Activated naive CD8-positive, alpha-beta T cell (primary cell): ENCODE measurements around the gene FAM83G.
"Not testable (repeated sequence)": the region's sequence is repeated elsewhere in the genome, so short reads cannot be mapped to it uniquely, and the experiment has no call there.

ENCODE experiments used
- H3K27ac Mint-ChIP-seq: one replicate; pipeline ENCODE4 v1.8.0; 2021; ENCODE audit warnings: mixed read lengths
- H3K27me3 Mint-ChIP-seq: one replicate; pipeline ENCODE4 v1.8.0; 2021; ENCODE audit warnings: mixed read lengths
- H3K36me3 Mint-ChIP-seq: one replicate; pipeline ENCODE4 v1.8.0; 2021; ENCODE audit warnings: mixed read lengths
- H3K4me1 Mint-ChIP-seq: one replicate; pipeline ENCODE4 v1.8.0; 2021; ENCODE audit warnings: low read depth, mixed read lengths
- H3K4me3 Mint-ChIP-seq: one replicate; pipeline ENCODE4 v1.8.0; 2021; ENCODE audit warnings: mild to moderate bottlenecking, mixed read lengths
- H3K9me3 Mint-ChIP-seq: one replicate; pipeline ENCODE4 v1.8.0; 2021; ENCODE audit warnings: low read depth, mixed read lengths

The FAM83G gene, protein sequence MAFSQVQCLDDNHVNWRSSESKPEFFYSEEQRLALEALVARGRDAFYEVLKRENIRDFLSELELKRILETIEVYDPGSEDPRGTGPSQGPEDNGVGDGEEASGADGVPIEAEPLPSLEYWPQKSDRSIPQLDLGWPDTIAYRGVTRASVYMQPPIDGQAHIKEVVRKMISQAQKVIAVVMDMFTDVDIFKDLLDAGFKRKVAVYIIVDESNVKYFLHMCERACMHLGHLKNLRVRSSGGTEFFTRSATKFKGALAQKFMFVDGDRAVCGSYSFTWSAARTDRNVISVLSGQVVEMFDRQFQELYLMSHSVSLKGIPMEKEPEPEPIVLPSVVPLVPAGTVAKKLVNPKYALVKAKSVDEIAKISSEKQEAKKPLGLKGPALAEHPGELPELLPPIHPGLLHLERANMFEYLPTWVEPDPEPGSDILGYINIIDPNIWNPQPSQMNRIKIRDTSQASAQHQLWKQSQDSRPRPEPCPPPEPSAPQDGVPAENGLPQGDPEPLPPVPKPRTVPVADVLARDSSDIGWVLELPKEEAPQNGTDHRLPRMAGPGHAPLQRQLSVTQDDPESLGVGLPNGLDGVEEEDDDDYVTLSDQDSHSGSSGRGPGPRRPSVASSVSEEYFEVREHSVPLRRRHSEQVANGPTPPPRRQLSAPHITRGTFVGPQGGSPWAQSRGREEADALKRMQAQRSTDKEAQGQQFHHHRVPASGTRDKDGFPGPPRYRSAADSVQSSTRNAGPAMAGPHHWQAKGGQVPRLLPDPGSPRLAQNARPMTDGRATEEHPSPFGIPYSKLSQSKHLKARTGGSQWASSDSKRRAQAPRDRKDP

DNA sequence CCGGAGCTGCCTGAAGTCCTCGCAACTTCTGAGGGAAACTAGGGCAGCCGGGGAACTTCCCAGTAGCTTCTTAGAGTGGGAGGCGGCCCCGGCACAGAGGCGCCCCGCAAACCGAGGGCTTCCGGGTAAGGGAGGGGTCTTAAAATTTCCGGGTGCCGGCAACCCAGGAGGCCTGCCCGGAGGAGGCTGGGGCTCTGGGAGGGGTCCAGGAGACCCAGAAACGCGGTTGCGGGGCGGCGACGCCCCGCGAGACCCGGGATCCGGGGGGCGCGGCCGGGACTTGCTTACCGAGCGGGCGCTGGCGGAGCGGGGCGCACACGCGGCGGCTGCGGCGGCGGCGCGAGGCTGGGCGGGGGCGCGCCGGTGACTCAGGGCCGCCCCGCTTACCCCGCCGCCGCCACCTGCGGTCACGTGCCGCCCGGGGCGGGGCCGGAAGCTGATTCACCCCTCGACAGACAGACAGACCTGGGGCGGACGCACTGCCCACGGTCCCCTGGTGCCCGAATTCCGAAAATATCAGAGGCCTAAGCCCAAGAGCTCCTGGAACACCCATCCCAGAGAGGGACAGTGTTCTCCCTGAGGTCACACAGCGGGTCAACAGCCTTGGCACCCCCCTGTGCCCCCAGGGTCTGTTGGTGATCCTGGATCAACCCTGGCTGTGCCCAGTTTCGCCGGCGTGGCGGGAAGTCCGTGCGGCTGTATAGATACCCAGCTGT, at the start of gene FAM83G:
Gene FAM83G, minus strand, starts transcription at position 344 of the 716 bp plus-strand sequence. CDS start 723 bp downstream, outside the sequence.
- Mint-ChIP-seq H3K9me3 (no peaks in the 10 kb centered on the region), H3K36me3 (no peaks in the 10 kb centered on the region), H3K27ac (peak within 1 kb of the TSS; percentile 88), H3K4me1 (peaks cover 30% of the 10 kb centered on the region), H3K4me3 (peak within 1 kb of the TSS; percentile 91), H3K27me3 (no peaks in the 10 kb centered on the region)

DNA sequence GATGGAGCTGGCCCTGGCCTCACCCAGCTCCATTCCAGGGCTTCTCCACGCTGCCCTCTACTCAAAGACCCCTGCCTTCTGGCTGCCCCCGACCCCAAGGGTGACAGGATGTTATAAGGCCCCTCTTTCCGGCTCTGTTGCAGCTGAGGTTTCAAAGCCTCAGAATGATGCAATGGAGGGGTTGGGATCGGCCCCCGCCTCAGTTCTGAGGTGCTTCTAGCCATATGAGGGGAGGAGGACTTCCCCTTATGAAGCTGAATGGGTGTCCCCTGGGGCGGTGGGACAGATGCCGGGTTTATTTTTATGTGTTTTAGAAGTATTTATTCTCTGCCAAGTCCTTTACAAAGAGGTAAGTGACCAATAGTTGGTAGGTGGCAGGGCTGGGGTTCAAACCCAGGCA, 44.3 kb upstream of the FAM83G start:
- not testable (repeated sequence) for H3K9me3 Mint-ChIP-seq, H3K27ac Mint-ChIP-seq, H3K4me3 Mint-ChIP-seq, H3K36me3 Mint-ChIP-seq, H3K4me1 Mint-ChIP-seq, H3K27me3 Mint-ChIP-seq

DNA sequence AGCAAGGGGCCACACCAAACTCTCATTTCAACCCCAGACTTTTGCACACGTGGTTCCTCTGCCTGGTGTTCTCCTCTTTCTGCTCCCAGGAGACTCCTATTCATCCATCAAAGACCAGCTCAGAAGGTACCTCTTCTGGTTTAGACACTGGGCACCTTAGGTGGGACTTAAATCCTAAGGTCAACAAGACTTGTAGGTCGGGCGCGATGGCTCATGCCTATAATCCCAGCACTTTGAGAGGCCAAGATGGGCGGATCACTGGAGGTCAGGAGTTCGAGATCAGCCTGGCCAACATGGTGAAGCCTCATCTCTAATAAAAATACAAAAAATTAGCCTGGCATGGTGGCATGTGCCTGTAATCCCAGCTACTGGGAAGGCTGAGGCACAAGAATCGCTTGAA, 42.9 kb upstream of the FAM83G start:
- not testable (repeated sequence) for H3K27ac Mint-ChIP-seq, H3K9me3 Mint-ChIP-seq, H3K27me3 Mint-ChIP-seq, H3K4me1 Mint-ChIP-seq, H3K4me3 Mint-ChIP-seq, H3K36me3 Mint-ChIP-seq

DNA sequence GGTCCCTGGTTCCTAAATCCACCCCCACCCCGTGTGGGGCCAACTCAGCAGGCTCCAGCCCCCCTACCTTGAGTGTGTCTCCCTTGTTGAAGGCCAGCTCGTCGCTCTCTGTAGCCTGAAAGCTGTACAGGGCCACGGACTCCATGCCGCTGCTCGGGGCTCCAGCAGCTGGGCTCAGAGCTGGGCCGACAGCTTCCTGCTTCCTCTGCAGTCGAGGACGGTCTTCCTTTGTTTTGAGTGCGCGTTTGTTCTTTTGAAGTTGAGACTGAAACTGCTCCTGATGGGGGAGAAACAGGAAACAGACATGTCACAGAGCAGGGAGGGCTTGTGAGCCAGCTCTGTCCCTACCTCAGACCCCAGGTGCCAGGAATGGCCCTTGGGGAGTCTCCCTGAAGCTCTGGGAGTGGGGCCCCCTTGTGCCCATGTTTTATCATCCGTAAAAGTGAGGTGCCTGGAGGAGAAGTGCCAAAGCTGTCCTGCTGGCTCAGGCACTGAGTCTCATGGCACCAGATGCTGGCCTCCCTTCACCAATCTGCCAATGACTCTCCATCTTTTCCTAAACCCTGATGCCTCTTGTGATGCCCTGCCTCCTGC, 42.3 kb upstream of the FAM83G start, which contains the start of gene GRAP:
Gene GRAP, minus strand, starts transcription at position 176 of the 594 bp plus-strand sequence. Its CDS starts 31 bp downstream, at position 145.
- not testable (repeated sequence) for H3K27me3 Mint-ChIP-seq, H3K4me3 Mint-ChIP-seq, H3K4me1 Mint-ChIP-seq

DNA sequence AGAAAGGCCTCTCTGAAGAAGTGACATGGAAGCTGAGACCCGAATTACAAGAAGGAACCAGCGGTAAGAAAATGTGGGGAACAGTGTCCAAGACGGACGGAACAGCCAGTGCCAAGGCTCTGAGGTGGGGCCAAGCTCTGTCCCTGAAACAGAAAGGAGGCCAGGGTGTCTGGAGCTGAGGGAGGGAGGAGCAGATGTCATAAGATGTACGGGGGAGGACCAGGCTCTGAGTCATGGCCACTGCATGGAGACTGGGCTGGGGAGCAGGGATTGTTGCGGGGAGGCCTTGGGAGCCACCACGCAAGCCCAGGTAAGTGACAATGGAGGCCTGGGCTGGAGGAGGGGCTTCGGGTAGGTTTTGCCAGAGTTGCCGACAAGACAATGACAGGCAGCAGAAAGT, 40.1 kb upstream of the FAM83G start:
- not testable (repeated sequence) for H3K4me1 Mint-ChIP-seq, H3K36me3 Mint-ChIP-seq, H3K27me3 Mint-ChIP-seq, H3K9me3 Mint-ChIP-seq, H3K27ac Mint-ChIP-seq, H3K4me3 Mint-ChIP-seq

More for the DNA sequence above, 42.3 kb upstream of the FAM83G start, which contains the start of gene GRAP:
- not testable (repeated sequence) for H3K9me3 Mint-ChIP-seq, H3K36me3 Mint-ChIP-seq, H3K27ac Mint-ChIP-seq

DNA sequence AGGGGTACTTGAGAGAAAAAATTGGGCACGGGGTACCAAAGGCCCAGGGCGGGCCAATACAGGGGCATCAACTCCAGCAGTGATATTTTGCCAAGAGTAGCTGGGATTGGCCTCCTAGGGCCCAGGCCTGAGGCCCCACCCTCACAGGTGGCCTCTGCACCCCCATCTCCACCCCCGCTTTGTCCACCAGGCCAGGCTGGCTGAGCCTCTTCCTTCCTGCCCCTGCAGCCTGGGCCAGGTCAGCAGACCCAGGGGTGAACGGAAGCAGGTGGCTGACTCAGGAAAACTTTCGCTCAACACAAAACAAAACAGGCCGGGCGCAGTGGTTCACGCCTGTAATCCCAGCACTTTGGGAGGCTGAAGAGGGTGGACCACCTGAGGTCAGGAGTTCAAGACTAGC, 38.5 kb upstream of the FAM83G start:
- H3K9me3 Mint-ChIP-seq, H3K27me3 Mint-ChIP-seq, H3K27ac Mint-ChIP-seq: not testable (repeated sequence)

DNA sequence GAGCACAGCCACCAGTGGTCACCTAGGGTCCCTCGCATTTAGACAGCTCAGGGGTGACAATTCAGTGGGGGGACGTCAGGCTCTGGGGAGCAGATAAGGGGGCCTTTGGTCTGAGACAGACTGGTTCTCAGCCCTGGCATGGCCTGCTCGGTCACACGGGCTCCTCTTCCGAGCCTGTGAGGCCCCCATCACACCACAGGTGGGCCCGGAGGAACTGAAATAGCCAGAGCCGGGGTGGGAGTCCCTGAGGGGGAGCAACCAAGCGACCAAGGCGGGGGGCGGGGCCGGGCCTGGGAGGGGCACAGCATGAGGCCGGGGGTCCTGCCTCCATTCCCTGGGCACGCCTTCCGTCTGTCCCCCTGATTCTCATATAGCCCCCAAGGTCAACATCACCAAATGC, 37.8 kb upstream of the FAM83G start:
- not testable (repeated sequence) for H3K36me3 Mint-ChIP-seq

More for the DNA sequence above, 38.5 kb upstream of the FAM83G start:
- H3K4me1 Mint-ChIP-seq, H3K4me3 Mint-ChIP-seq, H3K36me3 Mint-ChIP-seq: not testable (repeated sequence)

DNA sequence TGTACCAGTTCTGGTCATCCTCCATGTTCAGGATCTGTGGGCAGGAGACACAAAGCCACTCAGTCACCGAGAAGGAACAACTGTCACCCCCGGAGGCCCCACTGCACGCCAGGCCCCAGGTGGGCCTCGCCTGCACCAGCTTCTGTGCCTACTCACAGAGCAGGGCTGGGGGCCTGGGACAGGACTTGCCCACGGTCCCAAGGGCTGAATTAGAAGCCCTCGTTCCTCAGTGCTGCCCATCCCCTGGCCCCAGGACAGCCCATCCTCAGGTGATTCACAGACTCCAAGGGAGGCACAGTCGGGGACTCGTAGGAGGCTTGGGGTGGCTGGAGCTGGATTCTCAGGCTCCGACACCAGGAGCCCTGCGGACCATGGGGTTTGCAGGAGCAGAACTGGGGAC, 37.3 kb upstream of the FAM83G start:
- not testable (repeated sequence) for H3K27me3 Mint-ChIP-seq, H3K4me1 Mint-ChIP-seq, H3K9me3 Mint-ChIP-seq, H3K36me3 Mint-ChIP-seq, H3K4me3 Mint-ChIP-seq, H3K27ac Mint-ChIP-seq

More for the DNA sequence above, 37.8 kb upstream of the FAM83G start:
- H3K9me3 Mint-ChIP-seq, H3K4me1 Mint-ChIP-seq, H3K27me3 Mint-ChIP-seq, H3K4me3 Mint-ChIP-seq, H3K27ac Mint-ChIP-seq: not testable (repeated sequence)

DNA sequence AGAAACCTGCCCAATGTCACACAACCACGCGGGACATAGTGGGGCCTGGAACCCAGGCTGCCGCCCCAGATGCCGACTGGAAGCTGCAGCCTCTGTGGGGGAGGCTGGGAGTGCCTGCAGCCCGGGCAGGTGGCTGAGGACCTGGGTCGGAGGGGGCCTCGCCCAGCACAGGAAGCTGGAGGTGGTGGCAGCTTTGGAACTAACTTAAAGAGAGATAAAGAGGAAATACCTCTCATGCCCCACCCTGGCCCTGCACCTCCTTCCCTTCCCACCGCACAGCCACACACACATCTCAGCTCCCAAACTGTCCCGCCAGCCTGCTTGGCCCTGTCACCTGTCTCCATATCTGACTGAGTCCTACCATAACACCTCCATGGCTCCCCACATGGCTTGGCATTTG, 35.8 kb upstream of the FAM83G start:
- not testable (repeated sequence) for H3K9me3 Mint-ChIP-seq, H3K36me3 Mint-ChIP-seq, H3K4me3 Mint-ChIP-seq, H3K27ac Mint-ChIP-seq, H3K4me1 Mint-ChIP-seq, H3K27me3 Mint-ChIP-seq

DNA sequence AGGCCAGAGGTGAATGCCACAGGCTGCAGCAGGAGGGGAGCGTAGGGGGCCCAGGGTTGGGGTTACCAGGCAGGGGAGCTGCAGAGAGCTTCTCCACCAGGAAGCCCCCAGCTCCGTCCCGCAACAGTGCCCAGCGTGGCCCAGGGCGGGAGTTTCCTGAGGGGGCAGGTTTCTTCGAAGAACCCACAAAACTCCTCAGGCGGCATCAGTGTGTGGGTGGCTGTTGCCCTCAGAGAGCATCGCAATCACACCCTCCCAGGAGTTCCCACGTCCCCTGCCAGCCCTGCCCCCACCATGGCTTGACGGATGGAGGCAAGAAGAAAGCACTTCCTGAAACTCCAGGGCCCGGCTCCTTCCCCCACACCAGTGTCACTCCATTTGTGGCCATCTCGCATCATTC, 34.2 kb upstream of the FAM83G start:
- H3K27ac Mint-ChIP-seq, H3K4me1 Mint-ChIP-seq, H3K9me3 Mint-ChIP-seq, H3K27me3 Mint-ChIP-seq, H3K4me3 Mint-ChIP-seq, H3K36me3 Mint-ChIP-seq: not testable (repeated sequence)

DNA sequence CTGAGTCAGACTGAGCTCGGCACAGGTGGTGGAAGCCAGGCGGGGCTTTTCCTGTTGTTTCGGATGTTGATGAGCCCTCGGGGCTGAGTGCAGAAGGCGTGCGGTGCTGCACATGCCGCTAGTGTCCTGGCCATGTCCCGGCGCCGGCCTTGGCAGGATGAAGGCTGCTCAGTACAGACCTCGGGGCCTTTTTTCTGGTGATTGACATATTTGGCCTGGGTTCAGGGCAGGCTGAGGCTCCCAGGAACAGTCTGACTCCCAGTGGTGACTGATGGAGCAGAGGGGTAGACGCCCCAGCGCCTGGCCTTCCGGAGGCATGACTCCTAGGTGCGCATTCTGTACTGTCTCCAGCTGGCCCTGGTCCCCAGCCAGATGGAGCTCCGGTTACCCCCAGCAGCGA, 33.4 kb upstream of the FAM83G start:
- not testable (repeated sequence) for H3K27me3 Mint-ChIP-seq, H3K4me3 Mint-ChIP-seq, H3K36me3 Mint-ChIP-seq, H3K9me3 Mint-ChIP-seq, H3K4me1 Mint-ChIP-seq, H3K27ac Mint-ChIP-seq

DNA sequence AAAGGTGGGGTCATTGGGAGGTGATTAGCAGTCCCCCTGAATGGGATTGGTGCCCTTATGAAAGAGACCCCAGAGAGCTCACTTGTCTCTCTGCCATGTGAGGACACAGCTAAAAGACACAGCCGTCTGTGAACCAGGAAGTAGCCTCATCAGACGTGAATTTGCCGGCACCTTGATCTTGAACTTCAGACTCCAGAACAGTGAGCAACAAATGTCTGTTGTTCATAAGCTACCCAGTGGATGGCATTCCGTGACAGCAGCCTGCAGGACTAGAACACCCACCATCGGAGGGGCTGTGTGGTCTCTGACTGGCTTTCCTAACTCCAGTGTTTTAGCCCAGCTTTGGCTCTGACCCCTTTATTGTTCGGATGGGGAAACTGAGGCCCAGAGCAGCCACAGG, 33.0 kb upstream of the FAM83G start:
- not testable (repeated sequence) for H3K9me3 Mint-ChIP-seq

DNA sequence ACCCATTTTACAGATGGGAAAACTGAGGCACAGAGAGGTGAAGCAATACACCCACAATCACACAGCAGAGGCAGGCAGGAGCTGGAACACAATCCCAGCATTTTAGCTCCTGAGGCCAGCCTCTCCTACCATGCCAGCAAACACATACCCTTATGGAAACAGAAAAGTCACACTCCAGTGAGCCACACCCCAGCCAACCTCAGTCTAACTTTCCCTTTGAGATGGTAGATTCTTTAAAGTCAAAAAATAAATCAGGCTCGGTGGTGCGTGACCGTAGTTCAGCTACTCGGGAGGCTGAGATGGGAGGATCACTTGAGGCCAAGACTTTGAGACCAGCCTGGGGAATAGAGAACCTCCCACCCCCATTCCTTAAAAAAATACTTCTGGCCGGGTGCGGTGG, 31.6 kb upstream of the FAM83G start:
- H3K4me3 Mint-ChIP-seq, H3K36me3 Mint-ChIP-seq, H3K27me3 Mint-ChIP-seq: not testable (repeated sequence)

More for the DNA sequence above, 33.0 kb upstream of the FAM83G start:
- not testable (repeated sequence) for H3K27ac Mint-ChIP-seq, H3K36me3 Mint-ChIP-seq, H3K4me1 Mint-ChIP-seq, H3K27me3 Mint-ChIP-seq, H3K4me3 Mint-ChIP-seq

DNA sequence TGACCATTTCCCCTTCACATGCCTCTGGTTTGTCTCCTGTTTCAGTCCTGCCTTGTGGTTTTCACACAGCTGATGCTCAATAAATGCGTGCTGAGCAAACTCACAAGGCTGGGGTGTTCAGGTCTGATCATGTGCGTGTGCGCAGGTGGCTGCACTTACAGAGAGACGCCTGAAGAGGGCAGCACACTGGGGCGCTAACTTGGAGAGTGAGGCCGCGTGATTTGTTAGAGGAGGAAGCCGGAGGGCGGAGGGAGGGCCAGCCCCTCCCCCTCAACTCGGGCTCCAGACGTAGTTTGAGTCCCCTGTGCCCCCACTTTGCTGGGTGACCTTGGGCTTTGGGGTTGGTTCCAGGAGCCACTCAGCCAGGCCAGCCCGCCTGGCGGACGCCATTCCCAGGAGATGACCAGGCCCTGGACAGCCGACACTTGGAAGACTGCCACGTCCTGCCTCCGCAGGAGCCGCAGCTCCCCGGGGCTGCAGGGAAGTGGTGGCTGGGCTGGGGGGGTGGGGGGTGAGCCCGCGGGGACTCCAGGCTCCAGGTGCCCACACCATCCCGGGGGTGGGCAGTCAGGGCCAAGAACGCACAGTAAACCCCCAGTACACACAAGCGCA, 27.9 kb upstream of the FAM83G start:
- H3K36me3 Mint-ChIP-seq, H3K9me3 Mint-ChIP-seq, H3K27ac Mint-ChIP-seq, H3K4me1 Mint-ChIP-seq, H3K27me3 Mint-ChIP-seq, H3K4me3 Mint-ChIP-seq: not testable (repeated sequence)

More for the DNA sequence above, 31.6 kb upstream of the FAM83G start:
- not testable (repeated sequence) for H3K27ac Mint-ChIP-seq, H3K9me3 Mint-ChIP-seq, H3K4me1 Mint-ChIP-seq

DNA sequence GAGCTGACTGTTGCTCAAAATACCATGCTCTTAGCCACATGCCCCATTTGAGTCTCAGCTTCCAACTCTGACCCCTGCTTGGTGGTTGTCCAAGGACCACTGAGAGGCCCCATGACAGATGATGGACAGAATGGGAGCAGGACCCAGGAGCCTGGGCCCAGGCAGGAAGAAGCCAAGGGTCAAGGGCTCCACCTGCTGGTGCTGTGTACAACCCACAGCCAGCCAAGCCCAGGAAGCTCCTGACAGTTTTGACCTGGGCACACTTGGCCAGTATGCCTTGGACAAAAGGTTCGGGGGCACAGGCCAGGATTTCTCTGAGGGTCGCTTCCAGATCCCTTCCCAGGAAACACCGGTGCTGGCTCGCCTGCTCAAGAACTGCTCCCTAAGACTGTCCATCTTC, 27.2 kb upstream of the FAM83G start:
- H3K27me3 Mint-ChIP-seq, H3K36me3 Mint-ChIP-seq, H3K4me1 Mint-ChIP-seq, H3K9me3 Mint-ChIP-seq, H3K4me3 Mint-ChIP-seq, H3K27ac Mint-ChIP-seq: not testable (repeated sequence)
